HG02623 (cell line): ENCODE data around the gene G0S2.
A peak's percentile ranks its signal among the peaks of the same experiment; 100 is the strongest.
"Not testable (repeated sequence)": the region's sequence is repeated elsewhere in the genome, so short reads cannot be mapped to it uniquely, and the experiment has no call there.

Experiments used
- ATAC-seq: cut with Tn5 transposase; IDR thresholded peaks from one replicate; pipeline ENCODE4 v1.9.1; 2021; ENCODE audit warnings: moderate library complexity; ENCODE audit not compliant: unreplicated experiment

Gene G0S2

DNA sequence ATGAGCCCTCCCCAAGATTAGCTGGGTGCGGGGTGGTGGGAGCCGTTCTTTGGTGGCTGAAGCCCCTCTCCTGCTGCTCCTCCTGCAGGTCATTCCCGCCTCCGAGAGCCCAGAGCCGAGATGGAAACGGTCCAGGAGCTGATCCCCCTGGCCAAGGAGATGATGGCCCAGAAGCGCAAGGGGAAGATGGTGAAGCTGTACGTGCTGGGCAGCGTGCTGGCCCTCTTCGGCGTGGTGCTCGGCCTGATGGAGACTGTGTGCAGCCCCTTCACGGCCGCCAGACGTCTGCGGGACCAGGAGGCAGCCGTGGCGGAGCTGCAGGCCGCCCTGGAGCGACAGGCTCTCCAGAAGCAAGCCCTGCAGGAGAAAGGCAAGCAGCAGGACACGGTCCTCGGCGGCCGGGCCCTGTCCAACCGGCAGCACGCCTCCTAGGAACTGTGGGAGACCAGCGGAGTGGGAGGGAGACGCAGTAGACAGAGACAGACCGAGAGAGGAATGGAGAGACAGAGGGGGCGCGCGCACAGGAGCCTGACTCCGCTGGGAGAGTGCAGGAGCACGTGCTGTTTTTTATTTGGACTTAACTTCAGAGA lies 448 bp downstream of the G0S2 start:
- no peak for ATAC-seq

DNA sequence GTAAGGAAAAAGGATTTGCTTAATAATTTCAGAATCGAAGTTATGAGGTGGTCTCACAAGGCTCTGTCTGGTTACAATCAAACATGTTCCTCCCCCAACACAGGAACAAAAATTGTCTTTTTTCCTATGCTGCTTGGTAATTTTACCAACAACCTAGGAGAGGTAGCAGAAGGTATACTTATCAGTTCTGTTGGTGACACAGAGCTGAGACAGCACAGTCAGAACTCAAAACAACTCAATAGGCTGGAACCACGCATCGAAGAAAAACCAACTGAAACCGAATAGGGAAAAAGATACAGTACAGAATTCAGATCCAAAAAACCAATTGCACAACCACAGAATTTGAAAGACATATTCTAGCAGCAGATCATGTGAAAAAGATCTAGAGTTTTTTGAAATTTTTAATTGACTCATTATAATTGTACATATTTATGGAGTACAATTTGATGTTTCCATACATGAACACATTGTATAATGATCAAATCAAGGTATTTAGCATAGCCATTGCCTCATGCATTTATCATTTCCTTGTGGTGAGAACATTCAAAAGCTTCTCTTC lies 3.8 kb downstream of the G0S2 start:
- no peak for ATAC-seq

DNA sequence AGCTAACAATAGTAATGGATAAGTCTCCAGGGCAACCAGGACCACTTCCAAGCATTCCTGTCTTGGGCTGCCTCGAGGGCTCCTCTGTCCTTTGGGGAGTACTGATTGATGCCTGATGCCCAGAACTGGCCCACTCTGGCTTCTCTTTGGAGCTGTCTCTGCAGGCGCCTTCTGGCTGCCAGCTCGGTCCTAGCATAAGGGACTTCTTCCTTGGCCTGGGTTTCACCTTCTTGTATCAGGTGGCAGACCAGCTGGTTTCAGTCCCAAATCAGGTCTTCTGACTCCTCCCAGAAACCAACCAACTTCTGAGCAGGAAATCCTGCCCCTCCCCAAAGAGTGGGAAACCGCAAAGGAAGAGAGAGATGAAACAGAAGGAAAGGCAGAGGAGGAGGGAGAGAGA lies 10.6 kb downstream of the G0S2 start:
- no peak for ATAC-seq

DNA sequence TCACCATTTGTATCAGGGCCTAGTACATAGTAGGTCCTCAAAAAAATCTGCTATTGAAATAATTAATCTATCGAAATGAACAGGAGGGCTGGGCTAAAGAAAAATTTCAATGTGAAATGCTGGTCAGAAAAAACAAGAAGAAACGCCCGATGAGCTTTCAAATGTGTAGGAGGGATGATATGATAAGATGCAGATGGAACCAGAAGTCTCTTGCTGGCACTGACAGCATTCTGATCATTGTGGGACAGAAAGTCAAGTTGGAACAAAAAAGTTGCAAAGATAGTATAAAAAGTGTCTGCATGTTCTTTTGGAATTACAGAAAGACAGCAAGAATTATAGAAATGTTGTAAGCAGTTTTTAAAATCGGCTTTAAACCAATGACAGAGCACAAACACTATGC lies 11.1 kb downstream of the G0S2 start:
- ATAC-seq: no peak

DNA sequence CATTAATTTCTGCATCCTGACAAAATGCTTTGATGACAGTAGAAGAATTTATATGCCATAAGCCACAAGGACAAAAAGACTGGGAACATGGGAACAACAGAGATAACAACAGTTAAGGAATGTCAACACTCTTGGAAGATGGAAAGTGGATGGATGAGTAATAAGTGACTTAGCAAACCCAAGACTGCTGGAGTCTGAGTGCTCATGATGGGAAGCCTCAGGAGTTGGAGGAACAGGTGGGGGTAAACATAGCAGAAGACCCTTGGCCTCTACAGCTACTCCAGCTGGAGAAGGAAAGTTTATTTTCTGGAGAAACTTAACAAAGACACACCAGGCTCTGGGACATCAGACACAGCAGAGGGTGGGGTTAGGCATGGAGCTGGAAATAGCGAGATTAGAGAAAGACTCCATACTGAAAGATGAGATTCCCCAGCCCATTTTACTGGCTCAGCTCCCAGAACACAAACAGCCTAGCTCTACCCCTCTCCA lies 13.6 kb downstream of the G0S2 start:
- no peak for ATAC-seq

DNA sequence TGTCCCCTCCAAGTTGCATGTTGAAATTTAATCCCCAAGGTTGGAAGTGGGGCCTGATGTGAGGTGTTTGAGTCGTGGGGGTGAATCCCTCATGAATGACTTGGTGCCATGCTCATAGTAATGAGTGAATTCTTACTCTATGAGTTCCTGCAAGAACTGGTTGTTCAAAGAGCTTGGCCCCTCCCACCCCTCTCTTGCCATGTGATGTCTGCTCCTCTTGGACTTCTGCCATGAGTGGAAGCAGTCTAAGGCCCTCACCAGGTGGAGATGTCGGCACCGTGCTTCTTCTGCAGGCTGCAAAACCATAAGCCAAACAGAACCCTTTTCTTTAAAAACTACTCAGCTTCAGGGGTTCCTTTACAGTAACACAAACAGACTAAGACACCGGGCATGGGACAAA lies 14.3 kb downstream of the G0S2 start:
- no peak for ATAC-seq

DNA sequence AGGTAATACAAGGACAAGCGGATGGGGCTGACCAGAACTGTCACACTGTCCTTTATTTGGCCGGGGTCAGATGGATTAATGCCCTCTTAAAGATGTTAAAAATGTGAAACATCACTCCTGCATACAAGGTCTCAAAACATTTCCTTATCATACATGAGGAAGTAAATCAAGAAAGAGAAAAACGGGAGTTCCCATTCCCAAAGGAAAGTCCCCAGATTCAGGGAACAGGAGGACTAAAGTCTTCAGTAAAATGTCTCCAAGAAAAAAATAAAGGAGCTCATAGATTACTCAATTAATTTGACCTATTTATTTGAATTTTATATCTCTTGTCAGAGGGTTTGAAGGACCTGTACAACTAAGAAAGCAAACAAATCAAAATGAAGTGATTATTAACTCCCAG lies 16.0 kb downstream of the G0S2 start:
- ATAC-seq: no peak

DNA sequence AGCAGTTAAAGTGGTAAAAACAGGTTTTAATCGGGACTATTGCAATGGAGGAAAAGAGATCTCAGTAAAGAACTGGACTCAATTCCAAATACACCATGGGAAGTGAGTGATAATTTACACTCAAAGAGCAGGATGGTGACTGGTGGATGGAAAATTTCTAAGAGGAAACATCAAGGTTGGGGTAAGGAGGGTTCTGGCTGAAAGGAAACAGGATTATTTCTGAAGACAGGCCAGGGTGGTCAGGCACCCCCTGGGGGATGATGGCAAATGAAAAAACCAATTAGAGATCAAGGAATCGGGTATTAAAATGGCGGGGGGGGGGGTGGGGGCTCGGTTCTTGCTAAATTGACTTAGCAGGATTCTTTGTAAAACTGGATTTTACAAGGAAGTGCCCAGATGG lies 17.1 kb downstream of the G0S2 start:
- ATAC-seq: no peak

DNA sequence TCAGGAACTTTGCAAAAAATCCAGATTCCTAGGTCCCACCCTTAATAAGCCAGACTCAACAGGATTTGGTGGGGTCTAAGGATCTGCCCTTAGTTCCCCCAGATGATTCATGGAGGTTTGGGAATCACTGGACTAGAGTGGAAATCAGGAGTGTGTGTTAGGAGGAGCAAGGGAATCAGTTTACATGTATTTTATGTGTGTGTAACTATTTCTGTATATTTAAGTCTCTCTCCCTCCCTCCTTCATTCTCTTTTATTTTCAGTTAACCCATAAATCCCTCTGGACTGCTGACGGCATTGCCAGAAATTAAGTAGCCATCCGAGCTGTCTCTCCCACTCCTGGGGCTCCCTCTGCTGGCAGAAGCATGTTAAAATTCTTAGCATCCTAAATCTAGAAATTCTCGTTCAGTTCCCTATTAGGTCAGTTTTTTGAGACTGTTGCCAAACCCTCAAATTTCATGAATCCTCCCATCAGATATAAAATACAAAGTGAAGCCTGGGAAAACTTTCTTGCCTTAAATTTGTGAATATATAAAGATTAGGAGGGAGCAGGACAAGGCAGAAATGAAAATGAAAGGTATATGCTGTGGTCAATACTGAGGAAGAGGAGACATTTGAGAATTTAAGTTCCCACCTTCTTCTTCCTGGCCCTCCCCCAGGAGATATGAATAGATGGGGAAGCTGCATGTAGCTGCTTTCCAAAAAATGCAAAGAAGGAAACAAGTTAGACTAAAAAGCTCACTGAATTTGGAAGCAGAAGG lies 17.7 kb downstream of the G0S2 start:
- ATAC-seq: no peak

DNA sequence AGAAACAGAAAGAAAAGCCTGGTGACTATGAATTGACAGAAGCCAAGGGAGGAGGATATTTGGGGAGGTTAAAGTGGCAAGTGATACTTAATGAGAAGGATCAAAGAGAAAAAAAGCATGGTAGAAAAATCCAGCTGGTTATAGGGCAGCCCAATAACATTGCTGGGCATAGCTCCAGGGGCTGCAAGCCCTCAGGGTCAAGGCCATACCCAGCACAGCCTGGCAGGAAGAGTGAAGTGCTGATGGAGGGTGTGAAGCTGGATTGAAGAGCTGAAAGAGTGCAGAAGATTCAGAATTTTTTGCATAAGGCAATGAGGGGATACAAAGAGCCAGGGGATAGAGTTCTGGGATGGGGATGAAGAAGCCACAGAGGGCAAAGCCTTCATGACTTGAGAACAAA lies 21.5 kb downstream of the G0S2 start:
- ATAC-seq: no peak

DNA sequence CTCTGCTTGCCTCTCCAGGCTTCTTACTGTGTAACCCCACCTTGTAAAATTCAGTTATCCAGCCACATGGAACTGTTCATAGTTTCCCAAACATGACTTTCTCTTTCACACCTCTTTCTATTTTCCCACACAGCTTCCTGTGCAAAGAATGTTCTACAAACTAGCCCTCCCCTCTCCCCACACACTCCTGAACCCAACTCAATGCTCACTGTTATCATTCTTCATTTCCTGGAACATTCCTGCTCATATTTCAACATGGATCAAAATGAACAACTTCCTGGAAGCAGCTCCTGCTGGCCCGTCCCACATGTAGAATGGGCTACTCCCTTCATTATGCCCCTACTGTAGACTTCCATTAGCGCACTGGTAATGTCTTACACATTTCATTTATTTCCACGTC lies 21.9 kb downstream of the G0S2 start:
- no peak for ATAC-seq

DNA sequence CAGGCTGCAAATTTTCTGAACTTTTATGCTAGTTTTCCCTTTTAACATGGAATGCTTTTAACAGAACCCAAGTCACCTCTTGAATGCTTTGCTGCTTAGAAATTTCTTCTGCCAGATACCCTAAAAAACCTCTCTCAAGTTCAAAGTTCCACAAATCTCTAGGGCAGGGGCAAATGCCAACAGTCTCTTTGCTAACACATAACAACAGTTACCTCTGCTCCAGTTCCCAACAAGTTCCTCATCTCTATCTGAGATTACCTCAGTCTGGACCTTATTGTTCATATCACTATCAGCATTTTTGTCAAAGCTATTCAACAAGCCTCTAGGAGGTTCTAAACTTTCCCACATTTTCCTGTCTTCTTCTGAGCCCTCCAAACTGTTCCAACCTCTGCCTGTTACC lies 25.5 kb downstream of the G0S2 start:
- ATAC-seq: not testable (repeated sequence)

DNA sequence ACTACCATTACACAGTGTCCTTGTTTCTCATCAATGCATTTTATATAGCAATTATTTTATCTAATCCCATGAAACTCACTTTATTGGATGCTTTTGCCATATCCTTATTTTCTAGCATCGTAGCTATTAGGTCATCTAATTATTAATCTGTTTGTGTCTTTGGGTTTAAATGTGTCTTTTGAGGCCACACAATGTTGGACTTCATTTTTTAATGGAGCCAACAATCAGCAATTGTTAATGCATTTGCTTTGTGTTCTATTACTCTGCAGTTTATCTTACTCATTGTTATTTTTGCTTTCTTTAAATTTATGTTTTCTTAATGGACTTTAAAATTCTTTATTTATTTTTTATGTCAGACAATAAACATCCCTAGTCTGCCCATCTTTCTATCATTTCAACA lies 27.6 kb downstream of the G0S2 start:
- no peak for ATAC-seq

DNA sequence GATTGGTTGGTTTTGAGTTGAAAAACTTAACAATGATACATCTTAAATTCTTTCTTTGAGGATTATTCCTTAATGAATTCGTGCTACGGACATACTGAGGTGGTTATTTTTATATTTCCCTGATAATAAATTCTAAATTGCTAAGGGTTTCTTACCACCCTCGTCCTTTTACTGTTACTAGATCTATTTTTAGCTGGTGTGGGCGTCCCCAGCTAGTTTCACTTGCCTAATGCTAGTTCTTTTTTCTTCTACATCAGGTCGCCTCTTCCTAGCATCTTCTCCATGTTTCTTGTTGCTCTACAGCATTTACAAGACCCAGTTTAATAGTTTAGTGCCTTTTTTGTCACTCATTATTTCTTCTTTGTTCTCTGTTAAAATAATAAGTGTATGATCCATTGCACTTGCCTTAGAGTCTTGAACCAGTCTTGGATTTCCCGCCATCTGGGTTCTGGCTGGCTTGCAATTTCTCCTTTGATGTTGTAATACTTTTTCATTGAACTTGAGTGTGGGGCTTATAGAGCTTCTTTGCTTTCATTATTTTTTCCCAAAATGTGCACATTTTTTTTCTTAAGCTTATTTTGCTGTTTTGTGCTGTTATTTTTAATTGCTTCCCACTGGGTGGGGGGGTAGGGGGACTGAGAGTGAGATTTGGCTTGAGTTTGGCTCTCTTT lies 28.8 kb downstream of the G0S2 start:
- no peak for ATAC-seq

DNA sequence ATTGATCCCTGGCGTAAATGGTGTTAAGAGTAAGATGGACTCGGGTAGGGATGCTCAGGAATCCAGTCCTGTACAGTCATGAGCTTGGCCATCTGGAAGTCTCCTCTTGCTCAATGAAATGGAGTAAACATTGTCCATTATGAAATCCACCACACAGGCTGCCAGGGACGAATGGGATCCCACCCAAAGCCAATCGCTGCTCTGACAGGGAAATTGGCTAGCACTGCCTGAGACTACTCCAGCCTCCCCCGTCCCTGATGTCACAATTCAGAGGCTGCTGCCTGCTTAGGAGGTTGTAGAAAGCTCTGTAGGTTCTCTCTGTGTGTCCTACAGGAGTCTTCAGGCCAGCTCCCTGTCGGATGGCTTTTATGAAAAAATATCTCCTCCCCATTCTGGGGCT lies 29.4 kb downstream of the G0S2 start, which contains the start of gene HSD11B1:
TSS of gene HSD11B1 (plus strand) at position 263 of the 400 bp plus-strand sequence. CDS start at position 360, 97 bp downstream.
- no peak for ATAC-seq

DNA sequence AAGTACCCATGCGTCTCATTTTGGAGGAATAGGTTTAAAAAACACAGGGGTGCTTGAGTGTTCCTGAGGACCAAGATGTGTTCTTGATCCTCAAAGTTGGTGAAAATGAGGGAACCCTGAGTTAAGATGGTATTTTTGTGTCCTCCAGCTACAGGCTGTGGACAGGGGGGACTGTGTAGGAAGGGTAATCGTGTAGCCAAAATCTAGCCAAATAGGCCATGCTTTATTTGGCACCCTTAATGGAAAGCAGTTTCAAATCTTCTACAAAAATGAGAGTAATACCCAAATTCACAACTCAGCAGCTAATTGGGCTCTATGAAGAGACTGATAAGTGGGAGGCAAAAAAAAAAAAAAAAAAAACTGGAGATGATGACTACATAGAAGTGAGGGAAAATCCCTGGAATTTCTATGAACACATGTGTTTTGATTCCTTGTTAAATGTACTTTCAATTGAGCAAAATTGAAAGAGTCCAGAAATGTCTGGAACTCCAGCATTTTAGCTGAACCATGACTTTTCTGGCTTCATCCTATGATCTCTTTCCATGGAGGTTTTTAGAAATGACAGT lies 29.9 kb downstream of the G0S2 start:
- no peak for ATAC-seq

DNA sequence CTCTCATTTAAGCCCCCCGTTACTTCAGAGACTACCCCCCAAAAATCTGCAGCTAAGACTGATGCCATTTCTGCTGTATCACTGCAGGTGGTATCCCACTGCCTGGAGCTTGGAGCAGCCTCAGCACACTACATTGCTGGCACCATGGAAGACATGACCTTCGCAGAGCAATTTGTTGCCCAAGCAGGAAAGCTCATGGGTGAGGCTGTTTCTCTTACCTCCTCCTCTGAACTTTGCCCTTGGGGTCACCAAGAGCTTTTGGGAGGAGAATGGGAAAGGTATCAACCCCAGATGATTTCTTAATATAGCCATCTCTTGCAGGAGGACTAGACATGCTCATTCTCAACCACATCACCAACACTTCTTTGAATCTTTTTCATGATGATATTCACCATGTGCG lies 31.4 kb downstream of the G0S2 start:
- no peak for ATAC-seq

DNA sequence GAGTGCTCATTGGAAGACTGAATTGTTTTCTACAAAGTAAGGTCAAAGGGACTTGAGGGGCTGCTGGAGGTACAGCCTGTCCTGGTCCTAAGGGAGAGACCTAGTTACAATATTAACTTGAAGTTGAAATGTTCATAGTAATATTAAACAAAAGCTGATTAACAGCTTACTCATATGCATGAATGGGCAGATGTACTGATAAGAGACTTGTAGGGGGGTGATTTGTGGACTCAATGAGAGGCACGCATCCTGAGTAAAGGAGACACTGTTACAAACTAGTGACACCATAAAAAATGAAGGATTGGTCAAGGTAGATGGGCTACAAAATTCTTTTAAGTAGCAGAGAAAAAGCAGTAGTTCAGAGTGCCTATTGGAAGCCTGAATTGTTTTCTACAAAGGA lies 32.1 kb downstream of the G0S2 start:
- no peak for ATAC-seq

DNA sequence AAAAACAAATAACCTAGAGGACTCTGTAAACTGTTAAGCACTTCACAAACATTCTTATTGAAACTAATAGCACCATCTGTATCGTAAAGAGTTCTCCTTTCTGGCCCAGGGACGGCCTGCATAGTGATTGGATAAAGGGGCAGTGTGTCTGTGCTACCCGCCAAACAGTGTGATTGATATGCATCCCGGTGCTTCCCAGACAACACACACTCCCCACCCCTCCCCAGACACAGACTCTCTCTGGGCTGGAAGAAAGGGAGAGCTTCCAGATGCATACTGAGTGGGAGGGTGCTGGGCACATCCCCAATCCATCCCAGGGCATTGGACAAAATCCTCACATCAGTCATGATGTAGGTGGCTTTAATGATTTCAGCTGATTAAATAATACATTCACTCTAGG lies 33.1 kb downstream of the G0S2 start:
- no peak for ATAC-seq

DNA sequence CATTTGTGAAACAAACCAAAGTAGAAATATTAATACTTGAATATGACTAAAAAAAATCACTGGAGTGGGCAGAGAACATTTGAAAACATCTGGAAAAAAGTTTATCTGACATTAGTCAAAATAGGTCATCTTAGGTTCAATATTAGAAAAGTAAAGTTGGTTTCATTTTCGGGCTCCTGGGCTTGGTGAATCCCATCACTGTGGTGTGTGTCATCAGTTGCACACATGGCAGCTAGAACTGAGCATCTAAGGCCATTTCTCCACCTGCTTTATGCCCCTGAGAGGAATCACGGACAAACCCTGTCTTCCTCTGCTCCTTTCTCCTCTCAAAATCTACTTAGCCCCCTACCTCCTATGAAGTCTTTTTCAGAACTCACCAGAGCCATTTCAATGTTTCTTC lies 34.9 kb downstream of the G0S2 start:
- ATAC-seq: peak; percentile 45

DNA sequence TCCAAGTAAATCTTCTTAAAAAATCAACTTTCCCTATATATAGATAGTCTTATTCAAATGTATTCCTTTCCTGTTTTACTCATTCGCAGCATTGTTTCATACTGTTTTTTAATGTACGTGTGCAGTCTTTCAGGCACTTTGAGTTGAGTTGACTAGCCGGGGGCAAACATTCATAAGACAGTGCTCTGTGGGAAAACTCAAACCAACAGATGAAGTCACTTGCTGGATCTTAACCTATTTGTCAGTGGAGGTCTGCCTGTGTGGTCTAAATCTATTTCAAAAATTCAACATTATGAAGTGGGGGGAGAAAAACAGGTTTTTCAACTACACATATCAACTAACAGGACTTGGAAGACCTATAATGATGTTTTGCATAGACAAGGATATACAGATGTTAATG lies 35.6 kb downstream of the G0S2 start:
- no peak for ATAC-seq
